Renal cortical epithelial cell (primary cell): Measurements from ENCODE around the gene ERVK3-1. TPM values are rescaled to one million over a fixed set of nuclear protein-coding genes. Genes with fewer than 3 reads are reported as not detected.
"Not testable (repeated sequence)": the region's sequence is repeated elsewhere in the genome, so short reads cannot be mapped to it uniquely, and the experiment has no call there.

ENCODE experiments used
- DNase-seq: peaks from one replicate; pipeline ENCODE4 v3.0.0-alpha.2; 2011; ENCODE audit warnings: low read depth
- total RNA-seq: library from RNA; depleted of rRNA; stranded (reverse); fragments of >200 nt; gene quantifications from 2 replicates; pipeline ENCODE4 v1.2.3, GENCODE V29; 2014

ERVK3-1 gene
- total RNA-seq, 1 donor from 2014 or later = 37.6 TPM

GRCh38 chr19:58345558-58345957 lies 40.4 kb downstream of the ERVK3-1 start:
- no peak for DNase-seq

GRCh38 chr19:58346961-58347929 lies 42.1 kb downstream of the ERVK3-1 start:
- no peak for DNase-seq

- DNase-seq = not testable (repeated sequence)
Observed at GRCh38 chr19:58348080-58348479, 42.9 kb downstream of the ERVK3-1 start.

GRCh38 chr19:58349590-58349989 lies 44.4 kb downstream of the ERVK3-1 start:
- no peak for DNase-seq

GRCh38 chr19:58350001-58350861 lies 45.1 kb downstream of the ERVK3-1 start:
- DNase-seq = no peak

- no peak for DNase-seq
Observed at GRCh38 chr19:58350871-58351557, 45.8 kb downstream of the ERVK3-1 start.

GRCh38 chr19:58351558-58351878 lies 46.3 kb downstream of the ERVK3-1 start:
- DNase-seq = no peak

- DNase-seq = no peak
Observed at GRCh38 chr19:58351990-58352755, 47.0 kb downstream of the ERVK3-1 start.

GRCh38 chr19:58352760-58353671 lies 47.8 kb downstream of the ERVK3-1 start, which contains the start of gene A1BG:
A1BG (minus strand) TSS chr19:58353492; CDS start chr19:58353437, 55 bp downstream.
- no peak for DNase-seq

- DNase-seq = no peak
Observed at GRCh38 chr19:58353717-58354477, 48.7 kb downstream of the ERVK3-1 start.

- DNase-seq = no peak
Observed at GRCh38 chr19:58354478-58355030, 49.4 kb downstream of the ERVK3-1 start.

GRCh38 chr19:58355215-58355796 lies 50.1 kb downstream of the ERVK3-1 start:
- DNase-seq = no peak

- DNase-seq = no peak
Observed at GRCh38 chr19:58355908-58356765, 51.0 kb downstream of the ERVK3-1 start.

GRCh38 chr19:58356766-58357480 lies 51.7 kb downstream of the ERVK3-1 start:
- DNase-seq = no peak

GRCh38 chr19:58357481-58358145 lies 52.4 kb downstream of the ERVK3-1 start:
- DNase-seq = no peak

GRCh38 chr19:58361900-58362271 lies 56.7 kb downstream of the ERVK3-1 start:
- DNase-seq = no peak
